Prostate gland (tissue), 2 donors: ENCODE results near the gene KLHL5. TPM values are rescaled to one million over a fixed set of nuclear protein-coding genes. Genes with fewer than 3 reads are reported as not detected.

Experiments
- DNase-seq: peaks from one replicate; pipeline ENCODE4 v3.0.0-alpha.2; 2019; ENCODE audit warnings: low spot score
- H3K27ac ChIP-seq, 2 donors: fragments of 200-600 bp; sonication (generic); 2 replicates each; pipeline ENCODE4 v1.5.1; 2017 to 2019
- H3K27me3 ChIP-seq: fragments of 200-600 bp; sonication (generic); replicated peaks from 2 replicates; pipeline ENCODE4 v1.5.1; 2019; ENCODE audit not compliant: insufficient read depth
- H3K36me3 ChIP-seq, 2 donors: fragments of 200-600 bp; sonication (generic); 1 replicate in 1 of 2; 2 replicates in 1 of 2; pipeline versions ENCODE4 v1.5.1 to v1.8.1; 2017 to 2019
- H3K4me1 ChIP-seq: fragments of 200-600 bp; sonication (generic); replicated peaks from 2 replicates; pipeline ENCODE4 v1.5.1; 2019
- H3K4me3 ChIP-seq, 2 donors: fragments of 200-600 bp; sonication (generic); 2 replicates each; pipeline ENCODE4 v1.5.1; 2017 to 2019
- H3K9me3 ChIP-seq: fragments of 200-600 bp; sonication (generic); 2 replicates; pipeline ENCODE4 v1.5.1; 2017
- CTCF ChIP-seq, 4 experiments: fragments of 200-600 bp in 2 of 4; fragments of 450-650 bp in 2 of 4; sonication (generic) in 2 of 4; IDR thresholded peaks; 1 replicate in 3 of 4; 2 replicates in 1 of 4; pipeline ENCODE4 v1.5.1; 2016 to 2019; ENCODE audit warnings: antibody characterized with exemption in 4 of 4, mild to moderate bottlenecking in 2 of 4, moderate library complexity in 2 of 4
- POLR2A ChIP-seq: fragments of 450-650 bp; IDR thresholded peaks from one replicate; pipeline ENCODE4 v1.6.1; 2016; ENCODE audit warnings: antibody characterized with exemption, mild to moderate bottlenecking
- POLR2AphosphoS5 ChIP-seq: sonication (generic); formaldehyde crosslinking; IDR thresholded peaks from one replicate; pipeline ENCODE4 v1.6.1; 2017; ENCODE audit warnings: antibody characterized with exemption
- WGBS: methylation state at CpG from one replicate; pipeline ENCODE4 v1.1.5; 2018; 5-methylcytosine and 5-hydroxymethylcytosine counted together
- intact Hi-C: fragments of 100-400 bp; cut with DNase I; formaldehyde crosslinking; loops from one replicate; pipeline ENCODE4 v1.14.2; 2022
- total RNA-seq, 2 donors: library from RNA; depleted of rRNA; stranded (reverse); fragments of >200 nt; gene quantifications; one replicate each; pipeline ENCODE4 v1.1.0, GENCODE V29; 2016

KLHL5 gene
- total RNA-seq = 10 to 100 TPM; 19.8 to 26.1 TPM

- Histone ChIP-seq H3K27ac (no peak within 1 kb of the TSS), H3K4me3 (no peak within 1 kb of the TSS), H3K36me3 (no peaks in the 10 kb centered on the region), H3K4me1 (no peaks in the 10 kb centered on the region), H3K27me3 (no peaks in the 10 kb centered on the region), H3K9me3 (no peaks in the 10 kb centered on the region)
- TF ChIP-seq CTCF (IDR thresholded peaks at IDR 0.05) (no peak), POLR2AphosphoS5 (no peak), POLR2A (no peak)
- no peak for DNase-seq
- intact Hi-C loops = no loop called here
- 52% methylated on average over 7 of the region's 7 CpGs for WGBS
Observed at GRCh38 chr4:39062094-39062769, at the start of gene KLHL5. Gene KLHL5, plus strand, starts transcription at chr4:39062232. Its CDS starts 421 bp downstream, at chr4:39062653.

GRCh38 chr4:39014028-39014427, 48.0 kb upstream of the KLHL5 start:
- Histone ChIP-seq H3K36me3 (no peaks in the 10 kb centered on the region), H3K9me3 (no peaks in the 10 kb centered on the region), H3K27me3 (no peaks in the 10 kb centered on the region), H3K27ac (no peak overlapping the region), H3K4me3 (no peak overlapping the region), H3K4me1 (no peaks in the 10 kb centered on the region)
- no peak for TF ChIP-seq POLR2AphosphoS5
- TF ChIP-seq POLR2A = no peak
- no peak for TF ChIP-seq CTCF (IDR thresholded peaks at IDR 0.05)
- intact Hi-C loops = no loop called here
- DNase-seq = no peak
- WGBS = 76% methylated on average over 2 of the region's 2 CpGs

- Histone ChIP-seq H3K4me3 (no peak overlapping the region), H3K27ac (no peak overlapping the region), H3K4me1 (no peaks in the 10 kb centered on the region), H3K36me3 (no peaks in the 10 kb centered on the region), H3K9me3 (no peaks in the 10 kb centered on the region), H3K27me3 (no peaks in the 10 kb centered on the region)
- DNase-seq = no peak
- WGBS = 82% methylated on average over 4 of the region's 4 CpGs
- TF ChIP-seq CTCF (IDR thresholded peaks at IDR 0.05) (no peak), POLR2A (no peak), POLR2AphosphoS5 (no peak)
- intact Hi-C loops = no loop called here
Observed at GRCh38 chr4:39020130-39020529, 41.9 kb upstream of the KLHL5 start.

GRCh38 chr4:39021631-39022030, 40.4 kb upstream of the KLHL5 start:
- no peaks in the 10 kb centered on the region for H3K27me3 ChIP-seq
- no peak for TF ChIP-seq POLR2A
- no peak for TF ChIP-seq CTCF (IDR thresholded peaks at IDR 0.05)
- TF ChIP-seq POLR2AphosphoS5 = no peak
- no peaks in the 10 kb centered on the region for H3K9me3 ChIP-seq
- 95% methylated on average over 3 of the region's 3 CpGs for WGBS
- no peak for DNase-seq
- no peak overlapping the region for H3K4me3 ChIP-seq
- no peaks in the 10 kb centered on the region for H3K4me1 ChIP-seq
- H3K27ac ChIP-seq = no peak overlapping the region
- intact Hi-C loops = no loop called here
- H3K36me3 ChIP-seq = no peaks in the 10 kb centered on the region

GRCh38 chr4:39022241-39022640, 39.8 kb upstream of the KLHL5 start:
- Histone ChIP-seq H3K9me3 (no peaks in the 10 kb centered on the region), H3K4me3 (no peak overlapping the region), H3K27me3 (no peaks in the 10 kb centered on the region), H3K4me1 (no peaks in the 10 kb centered on the region), H3K27ac (no peak overlapping the region), H3K36me3 (no peaks in the 10 kb centered on the region)
- WGBS = 87% methylated on average over 2 of the region's 2 CpGs
- DNase-seq = no peak
- intact Hi-C loops = no loop called here
- no peak for TF ChIP-seq CTCF (IDR thresholded peaks at IDR 0.05)
- TF ChIP-seq POLR2A = no peak
- no peak for TF ChIP-seq POLR2AphosphoS5
